HepG2 (cell line): ENCODE measurements around the gene R3HCC1L. TPM values are rescaled to one million over a fixed set of nuclear protein-coding genes. Genes with fewer than 3 reads are reported as not detected.

Experiments used
- ETV5 ChIP-seq: IDR thresholded peaks from 2 replicates; pipeline ENCODE4 v1.6.1; 2018; ENCODE audit warnings: missing biosample characterization, missing genetic modification reagents, inconsistent platforms, borderline replicate concordance
- GZF1 ChIP-seq: sonication (generic); formaldehyde crosslinking; IDR thresholded peaks from 2 replicates; pipeline ENCODE4 v1.5.1; 2020; ENCODE audit warnings: mild to moderate bottlenecking, missing genetic modification reagents
- MIER2 ChIP-seq: IDR thresholded peaks from 2 replicates; pipeline ENCODE4 v1.6.1; 2016; ENCODE audit warnings: missing biosample characterization, missing genetic modification reagents
- PCBP1 ChIP-seq: fragments of 200-400 bp; formaldehyde crosslinking; IDR thresholded peaks from 2 replicates; pipeline ENCODE4 v1.6.1; 2017; ENCODE audit warnings: mild to moderate bottlenecking, low read depth, low read length, borderline replicate concordance
- PITX1 ChIP-seq: sonication (generic); formaldehyde crosslinking; IDR thresholded peaks from 2 replicates; pipeline ENCODE4 v1.5.1; 2020; ENCODE audit warnings: mild to moderate bottlenecking, missing genetic modification reagents
- REPIN1 ChIP-seq: sonication (generic); formaldehyde crosslinking; IDR thresholded peaks from 2 replicates; pipeline ENCODE4 v1.8.0; 2022; ENCODE audit warnings: missing genetic modification reagents, low read depth, mild to moderate bottlenecking, borderline replicate concordance
- SUZ12 ChIP-seq: fragments of 150-350 bp; IDR thresholded peaks from 2 replicates; pipeline ENCODE4 v1.6.1; 2014; ENCODE audit warnings: low read depth, low read length
- TAF15 ChIP-seq: fragments of 200-400 bp; formaldehyde crosslinking; IDR thresholded peaks from one replicate; pipeline ENCODE4 v1.6.1; 2018; ENCODE audit warnings: mild to moderate bottlenecking, low read depth, low read length; ENCODE audit not compliant: poor library complexity, severe bottlenecking
- TBX2 ChIP-seq: sonication (generic); formaldehyde crosslinking; IDR thresholded peaks from 2 replicates; pipeline ENCODE4 v1.5.0; 2020; ENCODE audit warnings: missing genetic modification reagents, mild to moderate bottlenecking, borderline replicate concordance
- ZFP90 ChIP-seq: sonication (generic); formaldehyde crosslinking; IDR thresholded peaks from 2 replicates; pipeline ENCODE4 v1.8.0; 2022; ENCODE audit warnings: missing genetic modification reagents, mild to moderate bottlenecking, inconsistent platforms, borderline replicate concordance
- ZNF224 ChIP-seq: sonication (generic); formaldehyde crosslinking; IDR thresholded peaks from 2 replicates; pipeline ENCODE4 v1.5.0; 2020; ENCODE audit warnings: mild to moderate bottlenecking, missing genetic modification reagents
- ZNF713 ChIP-seq: sonication (generic); formaldehyde crosslinking; IDR thresholded peaks from 2 replicates; pipeline ENCODE4 v1.4.0; 2020; ENCODE audit warnings: mild to moderate bottlenecking, missing genetic modification reagents
- ZNF775 ChIP-seq: sonication (generic); formaldehyde crosslinking; IDR thresholded peaks from 2 replicates; pipeline ENCODE4 v1.4.0; 2020; ENCODE audit warnings: missing genetic modification reagents, mild to moderate bottlenecking, moderate library complexity, borderline replicate concordance
- polyA plus RNA-seq, 8 experiments: library from polyadenylated mRNA; depleted of rRNA in 3 of 8; stranded (reverse) in 7 of 8; unstranded in 1 of 8; fragments of >200 nt; fragmentation: Illumina TruSeq in 4 of 8; extraction: Trizol in 4 of 8; gene quantifications; 2 replicates each; pipeline versions ENCODE4 v1.2.1 to v1.2.3, GENCODE V29; 2011 to 2016; ENCODE audit warnings: low read depth in 4 of 8, missing spikeins in 1 of 8, mixed read lengths in 1 of 8; ENCODE audit not compliant: insufficient read depth in 1 of 8
- total RNA-seq, 5 experiments: library from RNA; depleted of rRNA; stranded (reverse); fragments of >200 nt; fragmentation: Illumina TruSeq; extraction: Trizol; gene quantifications; 2 replicates each; pipeline ENCODE4 v1.2.3, GENCODE V29; 2016; ENCODE audit warnings: low read depth in 1 of 5
- TF ChIP-seq, protein P1 (sequence below): sonication (generic); formaldehyde crosslinking; IDR thresholded peaks from 2 replicates; pipeline ENCODE4 v1.5.1; 2020; ENCODE audit warnings: mild to moderate bottlenecking, moderate library complexity, missing genetic modification reagents
- TF ChIP-seq, protein P2 (sequence below), 2 experiments: sonication (generic) in 1 of 2; formaldehyde crosslinking in 1 of 2; IDR thresholded peaks; 2 replicates each; pipeline versions ENCODE4 v1.6.1 to v1.9.0; 2014 to 2022; ENCODE audit warnings: antibody characterized with exemption in 1 of 2, borderline replicate concordance in 1 of 2, inconsistent platforms in 1 of 2, low read depth in 1 of 2, missing genetic modification reagents in 1 of 2
- TF ChIP-seq, protein P3 (sequence below): sonication (generic); formaldehyde crosslinking; IDR thresholded peaks from 2 replicates; pipeline ENCODE4 v1.4.0; 2020; ENCODE audit warnings: missing genetic modification reagents

The R3HCC1L gene
- total and polyA plus RNA-seq, 2 of the 13 experiments (the other 11 are each of a cell fraction or from before 2014, with no cell fraction given) = 6.5 to 12.2 TPM

DNA sequence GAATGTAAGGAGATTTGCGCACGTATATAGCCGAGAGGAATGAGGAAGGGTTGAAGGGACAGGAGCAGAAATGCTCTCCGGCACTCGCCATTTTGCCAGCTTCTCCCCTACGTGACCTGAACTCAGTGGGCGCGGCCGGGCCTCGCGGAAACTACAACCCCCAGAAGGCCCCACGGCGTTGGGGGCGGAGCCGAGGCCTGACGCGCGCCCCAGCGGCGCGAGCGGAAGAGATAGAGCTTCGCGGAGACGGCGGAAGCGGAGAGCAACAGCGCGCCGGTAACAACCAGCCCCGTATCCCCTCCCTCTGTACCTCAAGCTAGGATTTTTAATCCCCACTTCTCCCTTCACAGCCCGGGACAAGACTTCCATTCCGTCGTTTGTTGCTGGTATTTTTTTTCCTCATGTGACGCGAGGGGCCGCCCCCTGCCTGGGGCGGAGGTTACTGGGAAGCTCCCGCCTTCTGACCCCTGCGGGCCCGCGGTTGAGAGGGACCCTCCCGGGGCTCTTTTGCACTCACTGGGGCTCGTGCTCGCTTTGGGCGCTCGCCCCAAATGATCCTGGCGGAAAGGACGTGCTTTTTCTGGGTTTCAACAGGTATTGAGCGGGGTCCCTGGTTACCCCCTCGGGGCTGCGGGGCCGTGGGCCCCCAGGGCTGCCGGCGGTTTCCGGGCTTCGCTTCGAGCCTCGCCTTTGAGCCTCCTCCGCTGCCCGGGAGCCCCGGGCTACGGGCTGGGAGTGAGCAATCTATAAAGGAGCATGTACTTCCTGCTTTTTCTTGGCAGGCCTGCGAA, at the start of gene R3HCC1L (continued):
- TF ChIP-seq PCBP1 = peak; percentile 39; the same call in 1 of the 2 replicates
- TF ChIP-seq ETV5 (CRISPR knock-in tag) = peak; percentile 78
- TF ChIP-seq, protein P1, sequence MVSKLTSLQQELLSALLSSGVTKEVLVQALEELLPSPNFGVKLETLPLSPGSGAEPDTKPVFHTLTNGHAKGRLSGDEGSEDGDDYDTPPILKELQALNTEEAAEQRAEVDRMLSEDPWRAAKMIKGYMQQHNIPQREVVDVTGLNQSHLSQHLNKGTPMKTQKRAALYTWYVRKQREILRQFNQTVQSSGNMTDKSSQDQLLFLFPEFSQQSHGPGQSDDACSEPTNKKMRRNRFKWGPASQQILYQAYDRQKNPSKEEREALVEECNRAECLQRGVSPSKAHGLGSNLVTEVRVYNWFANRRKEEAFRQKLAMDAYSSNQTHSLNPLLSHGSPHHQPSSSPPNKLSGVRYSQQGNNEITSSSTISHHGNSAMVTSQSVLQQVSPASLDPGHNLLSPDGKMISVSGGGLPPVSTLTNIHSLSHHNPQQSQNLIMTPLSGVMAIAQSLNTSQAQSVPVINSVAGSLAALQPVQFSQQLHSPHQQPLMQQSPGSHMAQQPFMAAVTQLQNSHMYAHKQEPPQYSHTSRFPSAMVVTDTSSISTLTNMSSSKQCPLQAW (CRISPR knock-in tag) = peak; percentile 79
- peak; percentile 73 for TF ChIP-seq SUZ12
- no peak for TF ChIP-seq ZNF224
- peak; percentile 44; the same call in 1 of the 2 replicates for TF ChIP-seq TBX2 (CRISPR knock-in tag)
- peak; percentile 73 for TF ChIP-seq REPIN1 (CRISPR knock-in tag)
- TF ChIP-seq, protein P2, sequence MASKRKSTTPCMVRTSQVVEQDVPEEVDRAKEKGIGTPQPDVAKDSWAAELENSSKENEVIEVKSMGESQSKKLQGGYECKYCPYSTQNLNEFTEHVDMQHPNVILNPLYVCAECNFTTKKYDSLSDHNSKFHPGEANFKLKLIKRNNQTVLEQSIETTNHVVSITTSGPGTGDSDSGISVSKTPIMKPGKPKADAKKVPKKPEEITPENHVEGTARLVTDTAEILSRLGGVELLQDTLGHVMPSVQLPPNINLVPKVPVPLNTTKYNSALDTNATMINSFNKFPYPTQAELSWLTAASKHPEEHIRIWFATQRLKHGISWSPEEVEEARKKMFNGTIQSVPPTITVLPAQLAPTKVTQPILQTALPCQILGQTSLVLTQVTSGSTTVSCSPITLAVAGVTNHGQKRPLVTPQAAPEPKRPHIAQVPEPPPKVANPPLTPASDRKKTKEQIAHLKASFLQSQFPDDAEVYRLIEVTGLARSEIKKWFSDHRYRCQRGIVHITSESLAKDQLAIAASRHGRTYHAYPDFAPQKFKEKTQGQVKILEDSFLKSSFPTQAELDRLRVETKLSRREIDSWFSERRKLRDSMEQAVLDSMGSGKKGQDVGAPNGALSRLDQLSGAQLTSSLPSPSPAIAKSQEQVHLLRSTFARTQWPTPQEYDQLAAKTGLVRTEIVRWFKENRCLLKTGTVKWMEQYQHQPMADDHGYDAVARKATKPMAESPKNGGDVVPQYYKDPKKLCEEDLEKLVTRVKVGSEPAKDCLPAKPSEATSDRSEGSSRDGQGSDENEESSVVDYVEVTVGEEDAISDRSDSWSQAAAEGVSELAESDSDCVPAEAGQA (IDR thresholded peaks at IDR 0.05; ENCODE audit: low read depth) = peak; percentile 81
- TF ChIP-seq, protein P2 (CRISPR knock-in tag; IDR thresholded peaks at IDR 0.05; ENCODE audit: borderline replicate concordance) = 0 out of 2 replicates have a peak, but pooled peaks have one; percentile 23
- 0 out of 2 replicates have a peak, but pooled peaks have one; percentile 45 for TF ChIP-seq ZNF775 (CRISPR knock-in tag)
- TF ChIP-seq ZNF713 (CRISPR knock-in tag) = no peak
- TF ChIP-seq GZF1 = peak; percentile 46; the same call in 1 of the 2 replicates
- peak; percentile 82 for TF ChIP-seq PITX1 (CRISPR knock-in tag)
- TF ChIP-seq TAF15 = peak; percentile 37
- TF ChIP-seq, protein P3, sequence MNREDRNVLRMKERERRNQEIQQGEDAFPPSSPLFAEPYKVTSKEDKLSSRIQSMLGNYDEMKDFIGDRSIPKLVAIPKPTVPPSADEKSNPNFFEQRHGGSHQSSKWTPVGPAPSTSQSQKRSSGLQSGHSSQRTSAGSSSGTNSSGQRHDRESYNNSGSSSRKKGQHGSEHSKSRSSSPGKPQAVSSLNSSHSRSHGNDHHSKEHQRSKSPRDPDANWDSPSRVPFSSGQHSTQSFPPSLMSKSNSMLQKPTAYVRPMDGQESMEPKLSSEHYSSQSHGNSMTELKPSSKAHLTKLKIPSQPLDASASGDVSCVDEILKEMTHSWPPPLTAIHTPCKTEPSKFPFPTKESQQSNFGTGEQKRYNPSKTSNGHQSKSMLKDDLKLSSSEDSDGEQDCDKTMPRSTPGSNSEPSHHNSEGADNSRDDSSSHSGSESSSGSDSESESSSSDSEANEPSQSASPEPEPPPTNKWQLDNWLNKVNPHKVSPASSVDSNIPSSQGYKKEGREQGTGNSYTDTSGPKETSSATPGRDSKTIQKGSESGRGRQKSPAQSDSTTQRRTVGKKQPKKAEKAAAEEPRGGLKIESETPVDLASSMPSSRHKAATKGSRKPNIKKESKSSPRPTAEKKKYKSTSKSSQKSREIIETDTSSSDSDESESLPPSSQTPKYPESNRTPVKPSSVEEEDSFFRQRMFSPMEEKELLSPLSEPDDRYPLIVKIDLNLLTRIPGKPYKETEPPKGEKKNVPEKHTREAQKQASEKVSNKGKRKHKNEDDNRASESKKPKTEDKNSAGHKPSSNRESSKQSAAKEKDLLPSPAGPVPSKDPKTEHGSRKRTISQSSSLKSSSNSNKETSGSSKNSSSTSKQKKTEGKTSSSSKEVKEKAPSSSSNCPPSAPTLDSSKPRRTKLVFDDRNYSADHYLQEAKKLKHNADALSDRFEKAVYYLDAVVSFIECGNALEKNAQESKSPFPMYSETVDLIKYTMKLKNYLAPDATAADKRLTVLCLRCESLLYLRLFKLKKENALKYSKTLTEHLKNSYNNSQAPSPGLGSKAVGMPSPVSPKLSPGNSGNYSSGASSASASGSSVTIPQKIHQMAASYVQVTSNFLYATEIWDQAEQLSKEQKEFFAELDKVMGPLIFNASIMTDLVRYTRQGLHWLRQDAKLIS (CRISPR knock-in tag) = no peak
- peak; percentile 70 for TF ChIP-seq ZFP90
- TF ChIP-seq MIER2 = 0 out of 2 replicates have a peak, but pooled peaks have one; percentile 40
